Inflammatory macrophage treated with lipopolysaccharide for 4 hours (primary cell): ENCODE results near the gene PSTPIP1.

ENCODE experiments used
- DNase-seq: peaks from one replicate; pipeline ENCODE4 v3.0.0-alpha.2; 2020

Gene PSTPIP1

GRCh38 chr15:77001966-77002365, 7.0 kb downstream of the PSTPIP1 start:
- DNase-seq = no peak

- DNase-seq = no peak
These were observed 7.5 kb downstream of the PSTPIP1 start for GRCh38 chr15:77002436-77002835.

- DNase-seq = peak; percentile 95
These were observed 8.3 kb downstream of the PSTPIP1 start for GRCh38 chr15:77002954-77003912.

- peak; percentile 86 for DNase-seq
These were observed 9.3 kb downstream of the PSTPIP1 start for GRCh38 chr15:77004189-77004588.

GRCh38 chr15:77009176-77009575, 14.2 kb downstream of the PSTPIP1 start:
- DNase-seq = no peak

- no peak for DNase-seq
These were observed 14.9 kb downstream of the PSTPIP1 start for GRCh38 chr15:77009646-77010311.

GRCh38 chr15:77010312-77010686, 15.4 kb downstream of the PSTPIP1 start:
- DNase-seq = no peak

- no peak for DNase-seq
These were observed 15.9 kb downstream of the PSTPIP1 start for GRCh38 chr15:77010857-77011256.

- DNase-seq = no peak
These were observed 17.3 kb downstream of the PSTPIP1 start for GRCh38 chr15:77012117-77012712.

- no peak for DNase-seq
These were observed 17.9 kb downstream of the PSTPIP1 start for GRCh38 chr15:77012868-77013267.

GRCh38 chr15:77013776-77014131, 18.8 kb downstream of the PSTPIP1 start:
- no peak for DNase-seq

- peak; percentile 86 for DNase-seq
These were observed 19.5 kb downstream of the PSTPIP1 start for GRCh38 chr15:77014132-77015081.

GRCh38 chr15:77015646-77016320, 20.9 kb downstream of the PSTPIP1 start:
- no peak for DNase-seq

GRCh38 chr15:77016321-77016695, 21.4 kb downstream of the PSTPIP1 start:
- DNase-seq = no peak

- DNase-seq = no peak
These were observed 22.2 kb downstream of the PSTPIP1 start for GRCh38 chr15:77017091-77017660.

- no peak for DNase-seq
These were observed 23.1 kb downstream of the PSTPIP1 start for GRCh38 chr15:77017761-77018720.

GRCh38 chr15:77018796-77019505, 24.0 kb downstream of the PSTPIP1 start:
- DNase-seq = peak; percentile 67

GRCh38 chr15:77019521-77020331, 24.8 kb downstream of the PSTPIP1 start:
- peak; percentile 90 for DNase-seq
